GM18505 (cell line): ENCODE data around the gene KCNJ9.

Source experiments
- ATAC-seq: cut with Tn5 transposase; IDR thresholded peaks from one replicate; pipeline ENCODE4 v1.9.1; 2021; ENCODE audit not compliant: unreplicated experiment
- POLR2A ChIP-seq: IDR thresholded peaks from 4 replicates; pipeline ENCODE4 v1.6.1; 2011; ENCODE audit warnings: borderline replicate concordance; ENCODE audit not compliant: insufficient read depth, insufficient read length; ENCODE audit errors: extremely low read depth

The KCNJ9 gene

GRCh38 chr1:160137216-160137862 is 56.0 kb downstream of the KCNJ9 start:
- TF ChIP-seq POLR2A = no peak

DNA sequence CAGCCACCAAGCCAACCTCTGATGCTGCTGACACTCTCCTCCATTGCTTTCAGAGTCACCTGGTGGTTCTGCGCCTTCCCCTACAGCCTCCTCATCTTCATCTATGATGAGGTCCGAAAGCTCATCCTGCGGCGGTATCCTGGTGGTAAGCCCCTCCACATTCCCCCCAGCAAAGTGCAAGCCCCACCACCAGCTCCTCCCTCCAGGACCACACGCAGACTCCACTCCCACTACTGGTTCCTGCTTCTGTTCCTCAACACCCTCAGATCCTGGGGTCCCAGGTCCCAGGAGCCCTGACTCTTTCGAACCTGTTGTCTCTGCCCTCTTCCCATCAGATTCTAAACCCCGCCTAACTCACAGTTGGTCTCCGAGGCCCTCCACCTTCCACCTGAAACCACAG is 58.5 kb downstream of the KCNJ9 start:
- no peak for TF ChIP-seq POLR2A
- ATAC-seq = no peak

More at GRCh38 chr1:160137216-160137862, 56.0 kb downstream of the KCNJ9 start:
- ATAC-seq = no peak
